WTC11 (cell line): ENCODE data around the gene MEX3B. TPM values are rescaled to one million over a fixed set of nuclear protein-coding genes. Genes with fewer than 3 reads are reported as not detected.
A peak's percentile ranks its signal among the peaks of the same experiment; 100 is the strongest.

Source experiments
- ATAC-seq: fragments of 200-7000 bp; cut with Tn5 transposase; 2 replicates; pipeline ENCODE4 v1.10.0; 2021; ENCODE audit warnings: mild to moderate bottlenecking, moderate library complexity
- CTCF ChIA-PET: fragments of 300-600 bp; sonication (Branson Sonifier 250); formaldehyde crosslinking; loops from one replicate; lab custom pipeline; 2021; ENCODE audit warnings: antibody characterized with exemption; lab: Charles Lee
- POLR2A ChIA-PET: fragments of 350-600 bp; sonication (Branson Sonifier 250); formaldehyde crosslinking; loops from one replicate; lab custom pipeline; 2021; ENCODE audit warnings: antibody characterized with exemption; lab: Charles Lee
- DNase-seq: peaks from one replicate; pipeline ENCODE4 v3.0.0; 2021; ENCODE audit warnings: low spot score
- H3K27ac Mint-ChIP-seq: 2 replicates; pipeline ENCODE4 v1.8.0; 2021; ENCODE audit warnings: mixed read lengths
- H3K27me3 Mint-ChIP-seq: 2 replicates; pipeline ENCODE4 v1.8.0; 2021; ENCODE audit warnings: low read depth, mild to moderate bottlenecking, moderate library complexity, mixed read lengths
- H3K36me3 Mint-ChIP-seq: 2 replicates; pipeline ENCODE4 v1.8.0; 2021; ENCODE audit warnings: mixed read lengths
- H3K4me1 Mint-ChIP-seq: 2 replicates; pipeline ENCODE4 v1.8.0; 2022; ENCODE audit warnings: mixed read lengths
- H3K4me3 Mint-ChIP-seq: 2 replicates; pipeline ENCODE4 v1.8.0; 2021; ENCODE audit warnings: mild to moderate bottlenecking, moderate library complexity, mixed read lengths
- H3K9me3 Mint-ChIP-seq: 2 replicates; pipeline ENCODE4 v1.8.0; 2021; ENCODE audit warnings: mixed read lengths
- CBFB ChIP-seq: sonication (generic); formaldehyde crosslinking; IDR thresholded peaks from 2 replicates; pipeline ENCODE4 v1.8.1; 2022; ENCODE audit warnings: mild to moderate bottlenecking, low read depth, missing genetic modification reagents
- CREB1 ChIP-seq: sonication (generic); formaldehyde crosslinking; IDR thresholded peaks from 2 replicates; pipeline ENCODE4 v1.8.0; 2023; ENCODE audit warnings: mild to moderate bottlenecking, missing genetic modification reagents
- FOXP1 ChIP-seq: sonication (generic); formaldehyde crosslinking; IDR thresholded peaks from 2 replicates; pipeline ENCODE4 v1.8.0; 2022; ENCODE audit warnings: missing genetic modification reagents, mild to moderate bottlenecking, moderate library complexity, borderline replicate concordance
- GRHL2 ChIP-seq: fragments of 250-450 bp; sonication (Bioruptor Pico); IDR thresholded peaks from 2 replicates; pipeline ENCODE4 v1.8.0; 2022; ENCODE audit warnings: mild to moderate bottlenecking, moderate library complexity; ENCODE audit not compliant: insufficient replicate concordance, severe bottlenecking
- IRF2 ChIP-seq: sonication (generic); formaldehyde crosslinking; IDR thresholded peaks from 2 replicates; pipeline ENCODE4 v1.8.0; 2022; ENCODE audit warnings: low read depth, missing genetic modification reagents, borderline replicate concordance
- NFATC4 ChIP-seq: fragments of 250-450 bp; sonication (Bioruptor Pico); IDR thresholded peaks from 2 replicates; pipeline ENCODE4 v1.9.0; 2021; ENCODE audit warnings: mild to moderate bottlenecking
- NR2C2 ChIP-seq: sonication (generic); formaldehyde crosslinking; IDR thresholded peaks from 2 replicates; pipeline ENCODE4 v1.8.0; 2022; ENCODE audit warnings: mild to moderate bottlenecking, missing genetic modification reagents
- OVOL2 ChIP-seq: fragments of 250-450 bp; sonication (Bioruptor Pico); IDR thresholded peaks from 2 replicates; pipeline ENCODE4 v1.9.0; 2021; ENCODE audit warnings: mild to moderate bottlenecking, borderline replicate concordance
- RELA ChIP-seq: sonication (generic); formaldehyde crosslinking; IDR thresholded peaks from 2 replicates; pipeline ENCODE4 v1.8.1; 2022; ENCODE audit warnings: missing genetic modification reagents, mild to moderate bottlenecking, borderline replicate concordance
- SMAD3 ChIP-seq: sonication (generic); formaldehyde crosslinking; IDR thresholded peaks from 2 replicates; pipeline ENCODE4 v1.8.0; 2022; ENCODE audit warnings: missing genetic modification reagents, mild to moderate bottlenecking, borderline replicate concordance
- SP1 ChIP-seq: sonication (generic); formaldehyde crosslinking; conservative IDR thresholded peaks from 2 replicates; pipeline ENCODE4 v1.8.1; 2022; ENCODE audit warnings: missing genetic modification reagents
- USF1 ChIP-seq: sonication (generic); formaldehyde crosslinking; IDR thresholded peaks from 2 replicates; pipeline ENCODE4 v1.8.0; 2022; ENCODE audit warnings: mild to moderate bottlenecking, missing genetic modification reagents
- ZNF232 ChIP-seq: sonication (generic); formaldehyde crosslinking; IDR thresholded peaks from 2 replicates; pipeline ENCODE4 v1.8.0; 2022; ENCODE audit warnings: mild to moderate bottlenecking, missing genetic modification reagents
- ZNF281 ChIP-seq: sonication (generic); formaldehyde crosslinking; IDR thresholded peaks from 2 replicates; pipeline ENCODE4 v1.8.0; 2023; ENCODE audit warnings: mild to moderate bottlenecking, missing genetic modification reagents
- total RNA-seq: library from RNA; stranded (reverse); gene quantifications from 3 replicates; pipeline ENCODE4 v1.2.3, GENCODE V29; 2021
- TF ChIP-seq, protein P1 (sequence below): sonication (generic); formaldehyde crosslinking; IDR thresholded peaks from 2 replicates; pipeline ENCODE4 v1.8.1; 2022; ENCODE audit warnings: missing genetic modification reagents, borderline replicate concordance
- TF ChIP-seq, protein P2 (sequence below): sonication (generic); formaldehyde crosslinking; IDR thresholded peaks from 2 replicates; pipeline ENCODE4 v1.8.1; 2022; ENCODE audit warnings: low read depth, missing genetic modification reagents, borderline replicate concordance
- TF ChIP-seq, protein P3 (sequence below): sonication (generic); formaldehyde crosslinking; IDR thresholded peaks from 2 replicates; pipeline ENCODE4 v1.8.0; 2022; ENCODE audit warnings: mild to moderate bottlenecking, missing genetic modification reagents
- TF ChIP-seq, protein P4 (sequence below): sonication (generic); formaldehyde crosslinking; IDR thresholded peaks from 2 replicates; pipeline ENCODE4 v1.8.0; 2023; ENCODE audit warnings: missing genetic modification reagents, mild to moderate bottlenecking, borderline replicate concordance

MEX3B gene
- total RNA-seq, 1 experiment from 2014 or later: 8.8 TPM

DNA sequence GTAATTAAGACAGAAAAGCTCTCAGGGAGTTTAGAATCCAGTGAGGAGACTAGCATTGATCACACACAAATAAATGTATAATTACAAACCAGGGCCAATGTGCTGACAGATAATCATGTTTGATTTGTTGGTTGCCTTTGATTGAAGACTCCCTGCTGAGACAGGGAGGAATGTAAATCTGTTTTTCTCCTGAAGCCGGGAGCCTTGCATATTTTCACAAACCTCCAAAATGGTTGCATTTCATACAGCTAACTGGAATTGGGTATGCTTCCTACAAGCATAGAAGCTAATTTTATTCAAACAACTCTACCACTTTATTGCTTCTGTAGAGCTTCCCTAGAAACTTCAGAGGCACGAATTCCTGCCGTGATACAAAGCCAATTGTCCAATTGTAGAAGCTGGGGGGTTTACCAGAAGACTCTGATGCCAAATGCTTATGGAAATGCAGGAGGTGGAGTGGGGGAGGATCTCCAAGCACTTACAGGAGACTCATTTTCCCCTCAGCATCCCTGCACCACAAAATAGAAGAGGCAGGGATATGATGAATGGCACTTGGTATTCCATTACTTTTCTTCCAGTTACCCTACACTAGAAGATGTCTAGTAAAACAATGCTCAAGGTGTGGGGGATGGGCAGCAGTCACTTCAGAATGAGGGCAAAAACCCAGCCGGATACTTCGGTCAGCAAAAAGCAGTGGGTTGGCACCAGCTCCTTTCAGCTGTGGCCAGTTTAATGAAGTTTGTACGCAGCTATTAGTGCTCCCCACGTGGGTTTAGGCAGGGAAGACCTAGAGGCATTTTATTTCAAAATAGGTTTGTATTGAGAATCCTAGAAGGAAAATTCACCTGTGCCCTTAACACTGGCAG, 11.4 kb upstream of the MEX3B start:
- CTCF ChIA-PET: interaction anchor here (0.8 to 2.0 kb wide), 6 partner anchors 10 to 646 kb away, joined by 3 to 22 read pairs (median 6); partner anchors contain the start of gene MEX3B
- POLR2A ChIA-PET: interaction anchor here (0.7 to 2.3 kb wide), 2 partner anchors 10 to 14 kb away, joined by 3 to 9 read pairs; no protein-coding TSS in a partner anchor
- ATAC-seq (no peak), DNase-seq (no peak)
- Mint-ChIP-seq H3K9me3 (no peaks in the 10 kb centered on the region), H3K27me3 (peaks cover 69% of the 10 kb centered on the region), H3K4me3 (peak overlapping the region; percentile 81), H3K4me1 (peaks cover 33% of the 10 kb centered on the region), H3K36me3 (no peaks in the 10 kb centered on the region), H3K27ac (no peak overlapping the region)
- TF ChIP-seq, protein P1, sequence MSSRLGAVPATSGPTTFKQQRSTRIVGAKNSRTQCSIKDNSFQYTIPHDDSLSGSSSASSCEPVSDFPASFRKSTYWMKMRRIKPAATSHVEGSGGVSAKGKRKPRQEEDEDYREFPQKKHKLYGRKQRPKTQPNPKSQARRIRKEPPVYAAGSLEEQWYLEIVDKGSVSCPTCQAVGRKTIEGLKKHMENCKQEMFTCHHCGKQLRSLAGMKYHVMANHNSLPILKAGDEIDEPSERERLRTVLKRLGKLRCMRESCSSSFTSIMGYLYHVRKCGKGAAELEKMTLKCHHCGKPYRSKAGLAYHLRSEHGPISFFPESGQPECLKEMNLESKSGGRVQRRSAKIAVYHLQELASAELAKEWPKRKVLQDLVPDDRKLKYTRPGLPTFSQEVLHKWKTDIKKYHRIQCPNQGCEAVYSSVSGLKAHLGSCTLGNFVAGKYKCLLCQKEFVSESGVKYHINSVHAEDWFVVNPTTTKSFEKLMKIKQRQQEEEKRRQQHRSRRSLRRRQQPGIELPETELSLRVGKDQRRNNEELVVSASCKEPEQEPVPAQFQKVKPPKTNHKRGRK (CRISPR knock-in tag): no peak
- no peak for TF ChIP-seq ZNF232 (CRISPR knock-in tag)
- no peak for TF ChIP-seq CBFB
- TF ChIP-seq ZNF281 (CRISPR knock-in tag): no peak
- no peak for TF ChIP-seq CREB1
- TF ChIP-seq GRHL2 (CRISPR knock-in tag): no peak
- TF ChIP-seq FOXP1 (CRISPR knock-in tag): no peak
- TF ChIP-seq USF1 (CRISPR knock-in tag): no peak

GRCh38 chr15:82052751-82053150, 6.9 kb upstream of the MEX3B start:
- no peak for ATAC-seq
- no peak for DNase-seq
- no peaks in the 10 kb centered on the region for H3K36me3 Mint-ChIP-seq
- POLR2A ChIA-PET: no interaction called here
- CTCF ChIA-PET: interaction anchor here (0.7 to 1.8 kb wide), 2 partner anchors 13 to 55 kb away, joined by 4 read pairs; no protein-coding TSS in a partner anchor
- no peak overlapping the region for H3K4me3 Mint-ChIP-seq
- H3K27me3 Mint-ChIP-seq: peaks cover 53% of the 10 kb centered on the region
- H3K4me1 Mint-ChIP-seq: peaks cover 34% of the 10 kb centered on the region
- H3K27ac Mint-ChIP-seq: no peak overlapping the region
- H3K9me3 Mint-ChIP-seq: no peaks in the 10 kb centered on the region
- TF ChIP-seq, protein P2, sequence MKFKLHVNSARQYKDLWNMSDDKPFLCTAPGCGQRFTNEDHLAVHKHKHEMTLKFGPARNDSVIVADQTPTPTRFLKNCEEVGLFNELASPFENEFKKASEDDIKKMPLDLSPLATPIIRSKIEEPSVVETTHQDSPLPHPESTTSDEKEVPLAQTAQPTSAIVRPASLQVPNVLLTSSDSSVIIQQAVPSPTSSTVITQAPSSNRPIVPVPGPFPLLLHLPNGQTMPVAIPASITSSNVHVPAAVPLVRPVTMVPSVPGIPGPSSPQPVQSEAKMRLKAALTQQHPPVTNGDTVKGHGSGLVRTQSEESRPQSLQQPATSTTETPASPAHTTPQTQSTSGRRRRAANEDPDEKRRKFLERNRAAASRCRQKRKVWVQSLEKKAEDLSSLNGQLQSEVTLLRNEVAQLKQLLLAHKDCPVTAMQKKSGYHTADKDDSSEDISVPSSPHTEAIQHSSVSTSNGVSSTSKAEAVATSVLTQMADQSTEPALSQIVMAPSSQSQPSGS (CRISPR knock-in tag): no peak
- TF ChIP-seq, protein P3, sequence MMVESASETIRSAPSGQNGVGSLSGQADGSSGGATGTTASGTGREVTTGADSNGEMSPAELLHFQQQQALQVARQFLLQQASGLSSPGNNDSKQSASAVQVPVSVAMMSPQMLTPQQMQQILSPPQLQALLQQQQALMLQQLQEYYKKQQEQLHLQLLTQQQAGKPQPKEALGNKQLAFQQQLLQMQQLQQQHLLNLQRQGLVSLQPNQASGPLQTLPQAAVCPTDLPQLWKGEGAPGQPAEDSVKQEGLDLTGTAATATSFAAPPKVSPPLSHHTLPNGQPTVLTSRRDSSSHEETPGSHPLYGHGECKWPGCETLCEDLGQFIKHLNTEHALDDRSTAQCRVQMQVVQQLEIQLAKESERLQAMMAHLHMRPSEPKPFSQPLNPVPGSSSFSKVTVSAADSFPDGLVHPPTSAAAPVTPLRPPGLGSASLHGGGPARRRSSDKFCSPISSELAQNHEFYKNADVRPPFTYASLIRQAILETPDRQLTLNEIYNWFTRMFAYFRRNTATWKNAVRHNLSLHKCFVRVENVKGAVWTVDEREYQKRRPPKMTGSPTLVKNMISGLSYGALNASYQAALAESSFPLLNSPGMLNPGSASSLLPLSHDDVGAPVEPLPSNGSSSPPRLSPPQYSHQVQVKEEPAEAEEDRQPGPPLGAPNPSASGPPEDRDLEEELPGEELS (CRISPR knock-in tag): no peak
- TF ChIP-seq OVOL2 (CRISPR knock-in tag) (no peak), IRF2 (CRISPR knock-in tag) (no peak), NR2C2 (CRISPR knock-in tag) (no peak), SP1 (CRISPR knock-in tag) (no peak), NFATC4 (CRISPR knock-in tag) (no peak), RELA (CRISPR knock-in tag) (no peak), SMAD3 (no peak)
- TF ChIP-seq, protein P4, sequence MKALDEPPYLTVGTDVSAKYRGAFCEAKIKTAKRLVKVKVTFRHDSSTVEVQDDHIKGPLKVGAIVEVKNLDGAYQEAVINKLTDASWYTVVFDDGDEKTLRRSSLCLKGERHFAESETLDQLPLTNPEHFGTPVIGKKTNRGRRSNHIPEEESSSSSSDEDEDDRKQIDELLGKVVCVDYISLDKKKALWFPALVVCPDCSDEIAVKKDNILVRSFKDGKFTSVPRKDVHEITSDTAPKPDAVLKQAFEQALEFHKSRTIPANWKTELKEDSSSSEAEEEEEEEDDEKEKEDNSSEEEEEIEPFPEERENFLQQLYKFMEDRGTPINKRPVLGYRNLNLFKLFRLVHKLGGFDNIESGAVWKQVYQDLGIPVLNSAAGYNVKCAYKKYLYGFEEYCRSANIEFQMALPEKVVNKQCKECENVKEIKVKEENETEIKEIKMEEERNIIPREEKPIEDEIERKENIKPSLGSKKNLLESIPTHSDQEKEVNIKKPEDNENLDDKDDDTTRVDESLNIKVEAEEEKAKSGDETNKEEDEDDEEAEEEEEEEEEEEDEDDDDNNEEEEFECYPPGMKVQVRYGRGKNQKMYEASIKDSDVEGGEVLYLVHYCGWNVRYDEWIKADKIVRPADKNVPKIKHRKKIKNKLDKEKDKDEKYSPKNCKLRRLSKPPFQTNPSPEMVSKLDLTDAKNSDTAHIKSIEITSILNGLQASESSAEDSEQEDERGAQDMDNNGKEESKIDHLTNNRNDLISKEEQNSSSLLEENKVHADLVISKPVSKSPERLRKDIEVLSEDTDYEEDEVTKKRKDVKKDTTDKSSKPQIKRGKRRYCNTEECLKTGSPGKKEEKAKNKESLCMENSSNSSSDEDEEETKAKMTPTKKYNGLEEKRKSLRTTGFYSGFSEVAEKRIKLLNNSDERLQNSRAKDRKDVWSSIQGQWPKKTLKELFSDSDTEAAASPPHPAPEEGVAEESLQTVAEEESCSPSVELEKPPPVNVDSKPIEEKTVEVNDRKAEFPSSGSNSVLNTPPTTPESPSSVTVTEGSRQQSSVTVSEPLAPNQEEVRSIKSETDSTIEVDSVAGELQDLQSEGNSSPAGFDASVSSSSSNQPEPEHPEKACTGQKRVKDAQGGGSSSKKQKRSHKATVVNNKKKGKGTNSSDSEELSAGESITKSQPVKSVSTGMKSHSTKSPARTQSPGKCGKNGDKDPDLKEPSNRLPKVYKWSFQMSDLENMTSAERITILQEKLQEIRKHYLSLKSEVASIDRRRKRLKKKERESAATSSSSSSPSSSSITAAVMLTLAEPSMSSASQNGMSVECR: no peak
